H54 (cell line): Measurements from ENCODE around the gene AP2A2.

Experiments
- DNase-seq: peaks from one replicate; pipeline ENCODE4 v3.0.0; 2011; ENCODE audit warnings: low spot score, mixed read lengths; ENCODE audit not compliant: insufficient read length
- FAIRE-seq: peaks from 3 replicates; lab custom pipeline; 2011; peaks lifted over from hg19 to GRCh38; lab: Jason Lieb, UNC
- POLR2A ChIP-seq: IDR thresholded peaks from 2 replicates; pipeline ENCODE4 v1.6.1; 2011; ENCODE audit warnings: low read depth, mild to moderate bottlenecking, low read length

AP2A2 gene

DNA sequence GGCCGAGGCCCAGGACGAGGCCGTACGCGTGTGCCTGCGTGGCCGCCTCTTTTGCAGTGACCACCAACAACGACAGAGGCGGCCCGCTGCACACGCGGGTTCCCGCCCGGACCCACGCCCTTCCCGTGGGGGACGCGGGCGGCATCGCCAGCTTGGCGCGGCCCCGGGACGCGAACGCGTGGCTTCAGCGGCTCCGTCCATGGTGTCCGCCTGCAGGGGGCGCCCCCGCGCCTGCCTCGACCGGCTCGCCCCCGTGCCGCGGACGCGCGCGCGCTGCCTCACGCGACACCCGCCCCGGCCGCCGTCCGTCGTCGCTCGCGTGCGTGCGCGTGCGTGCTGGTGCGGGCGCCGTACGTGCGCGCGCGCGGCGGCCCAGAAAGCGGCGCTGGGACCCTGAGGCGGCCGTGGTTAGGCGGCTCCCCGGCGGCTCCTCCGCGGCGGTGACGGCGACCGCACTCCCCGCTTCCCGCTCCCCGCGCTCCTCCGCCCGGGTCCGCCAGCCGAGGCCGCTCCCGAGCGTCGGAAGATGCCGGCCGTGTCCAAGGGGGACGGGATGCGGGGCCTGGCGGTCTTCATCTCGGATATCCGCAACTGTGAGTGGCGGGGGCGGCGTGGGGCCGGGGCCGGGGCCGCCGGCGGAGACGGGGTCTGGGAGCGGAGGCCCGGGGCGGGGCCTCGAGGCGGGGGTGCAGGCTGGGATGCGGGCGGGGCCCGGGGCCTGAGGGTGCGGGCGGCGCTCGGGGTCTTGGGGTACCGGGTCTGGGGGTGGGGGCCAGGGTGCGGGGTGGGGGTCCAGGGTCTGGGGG lies at the start of gene AP2A2:
Gene AP2A2 (plus strand): TSS at position 375 of the 806 bp plus-strand sequence. CDS start 152 bp downstream, at position 527.
- DNase-seq (peak; percentile 94), FAIRE-seq (no peak)

DNA sequence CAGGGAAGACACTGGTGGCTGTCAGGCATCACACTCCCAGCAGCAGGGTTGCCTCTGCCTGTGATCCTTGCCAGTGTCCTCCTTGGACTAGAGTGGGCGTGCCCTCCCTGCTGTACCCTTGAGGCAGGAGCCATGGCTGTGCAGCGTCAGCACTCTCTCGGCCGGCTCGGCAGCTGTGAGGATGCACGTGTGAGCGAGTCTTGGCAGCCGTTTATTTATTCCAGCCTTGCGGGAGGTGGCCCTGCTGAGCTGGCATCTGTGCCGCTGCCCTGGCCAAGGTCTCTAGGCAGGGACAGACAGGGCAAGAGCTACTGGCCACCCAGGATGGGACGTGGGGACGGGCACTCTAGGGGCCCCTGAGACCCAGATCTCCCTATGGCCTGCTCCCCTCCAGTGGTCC lies 49.1 kb upstream of the AP2A2 start:
- FAIRE-seq (no peak), DNase-seq (no peak)
- no peak for TF ChIP-seq POLR2A

More for the DNA sequence above, at the start of gene AP2A2:
- peak; percentile 93 for TF ChIP-seq POLR2A

DNA sequence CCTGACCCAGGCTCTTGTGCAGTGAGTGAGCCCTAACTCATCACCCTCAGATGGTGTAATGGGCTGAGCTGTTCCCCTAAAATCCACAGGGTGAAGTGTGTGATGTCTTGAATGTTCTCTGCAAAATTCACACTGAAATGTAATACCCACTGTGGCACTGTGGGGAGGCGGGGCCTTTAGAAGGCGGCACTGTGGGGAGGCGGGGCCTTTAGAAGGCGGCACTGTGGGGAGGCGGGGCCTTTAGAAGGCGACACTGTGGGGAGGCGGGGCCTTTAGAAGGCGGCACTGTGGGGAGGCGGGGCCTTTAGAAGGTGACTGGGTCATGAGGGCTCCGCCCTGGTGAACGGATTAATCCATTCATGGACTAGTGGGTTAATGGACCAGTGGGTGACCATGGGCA lies 48.1 kb upstream of the AP2A2 start:
- DNase-seq (no peak), FAIRE-seq (no peak)
- TF ChIP-seq POLR2A, result no peak

DNA sequence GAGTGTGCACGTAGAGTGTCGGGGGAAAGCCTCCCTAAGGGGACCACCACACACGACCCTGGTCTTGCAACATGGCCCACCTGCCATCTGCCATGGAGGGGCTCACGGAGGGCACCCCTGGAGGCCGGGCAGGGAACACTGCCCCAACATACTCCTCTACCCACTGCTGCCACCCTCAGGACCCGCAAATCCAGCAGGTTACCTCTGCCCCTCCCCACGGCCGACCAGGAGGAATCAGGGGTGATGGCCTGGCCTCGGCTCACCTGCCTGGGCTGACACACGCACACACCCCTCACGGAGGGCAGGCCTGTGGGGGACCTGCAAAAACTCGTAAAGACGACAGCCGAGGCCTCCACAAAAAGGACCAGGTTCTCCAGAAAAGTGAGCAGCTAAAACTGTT lies 45.2 kb upstream of the AP2A2 start:
- no peak for TF ChIP-seq POLR2A
- no peak for DNase-seq
- no peak for FAIRE-seq

DNA sequence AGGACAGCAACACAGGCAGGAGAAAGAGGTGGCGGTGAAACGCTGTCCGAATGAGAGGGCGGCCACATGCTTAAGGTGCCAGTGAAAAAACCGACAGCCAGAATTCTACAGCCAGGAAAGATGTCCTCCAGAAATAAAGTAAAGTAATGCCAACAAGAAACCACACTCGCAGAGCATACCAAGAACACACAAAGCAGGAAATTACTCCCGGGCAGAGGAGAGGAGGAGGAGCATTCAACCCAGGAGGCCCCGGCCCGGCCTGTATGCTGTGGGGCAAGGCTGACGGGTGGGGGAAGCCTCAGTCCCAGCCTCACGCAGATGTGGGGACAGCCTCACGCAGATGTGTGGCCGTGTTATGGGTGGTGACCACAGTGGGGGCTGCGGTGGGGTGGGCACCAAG lies 43.1 kb upstream of the AP2A2 start:
- FAIRE-seq, result no peak

DNA sequence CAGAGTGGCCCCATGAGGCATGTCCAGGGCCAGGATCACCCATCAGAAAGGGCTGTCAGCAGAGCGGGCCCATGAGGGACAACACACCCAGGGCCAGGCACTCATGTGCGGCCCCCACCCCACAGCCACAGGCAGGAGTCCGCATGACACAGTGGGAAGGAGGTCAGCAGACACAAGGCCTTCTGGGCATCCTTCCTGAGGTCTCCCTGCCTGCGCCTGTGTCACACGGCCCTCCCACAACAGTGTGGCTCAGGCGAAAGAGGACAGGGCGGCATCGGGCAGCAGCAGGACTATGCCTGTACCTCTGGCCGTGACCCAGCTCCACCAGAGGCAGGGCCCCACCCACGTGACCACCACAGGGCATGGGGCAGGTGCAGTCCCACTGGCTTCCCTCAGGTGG lies 42.1 kb upstream of the AP2A2 start:
- no peak for DNase-seq
- FAIRE-seq, result no peak
- no peak for TF ChIP-seq POLR2A

More for the DNA sequence above, 43.1 kb upstream of the AP2A2 start:
- DNase-seq, result no peak
- no peak for TF ChIP-seq POLR2A

DNA sequence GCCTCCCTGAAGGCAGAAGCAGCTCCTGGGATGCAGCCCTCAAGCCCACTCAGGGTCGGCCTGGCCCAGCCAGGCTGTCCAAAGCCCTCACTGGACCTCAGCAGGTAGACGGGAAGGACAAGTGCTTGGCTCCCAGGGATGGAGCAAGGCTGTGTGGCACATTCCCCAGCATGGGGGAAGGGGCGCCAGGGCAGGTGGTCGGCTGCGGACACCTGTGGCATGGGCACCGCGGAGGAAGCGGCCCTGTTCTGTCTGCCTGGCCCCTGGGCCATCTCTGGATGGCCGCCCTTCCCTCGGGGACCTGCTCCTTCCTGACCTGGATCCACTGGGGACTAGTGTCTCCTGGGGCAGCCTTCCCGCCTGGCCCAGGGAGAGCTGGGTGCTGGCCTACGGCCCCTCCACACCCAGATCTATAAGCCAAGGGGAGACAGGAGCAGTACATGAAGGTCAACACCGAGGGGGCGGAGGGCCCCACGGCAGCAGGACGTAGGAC lies 41.0 kb upstream of the AP2A2 start:
- FAIRE-seq (no peak), DNase-seq (no peak)
- TF ChIP-seq POLR2A, result no peak

DNA sequence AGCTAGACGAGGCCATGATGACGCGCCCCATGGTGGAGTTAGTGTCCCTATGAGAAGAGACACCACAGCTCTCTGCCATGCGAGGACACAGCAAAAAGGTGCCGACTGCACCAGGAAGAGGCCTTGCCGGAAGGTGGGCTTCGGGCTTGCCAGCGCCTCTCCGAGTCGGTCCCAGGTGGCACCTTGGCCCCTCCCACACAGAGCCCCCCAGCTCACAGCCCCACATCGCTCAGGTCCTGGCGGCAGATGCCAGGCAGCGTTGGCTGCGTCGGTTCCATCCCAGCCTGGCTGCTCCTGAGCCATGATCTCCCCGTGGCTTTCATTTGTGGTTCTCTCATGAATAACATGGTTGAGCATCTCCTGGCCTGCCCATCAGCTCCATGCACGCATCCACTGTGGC lies 39.1 kb upstream of the AP2A2 start:
- FAIRE-seq (no peak), DNase-seq (no peak)
- no peak for TF ChIP-seq POLR2A

DNA sequence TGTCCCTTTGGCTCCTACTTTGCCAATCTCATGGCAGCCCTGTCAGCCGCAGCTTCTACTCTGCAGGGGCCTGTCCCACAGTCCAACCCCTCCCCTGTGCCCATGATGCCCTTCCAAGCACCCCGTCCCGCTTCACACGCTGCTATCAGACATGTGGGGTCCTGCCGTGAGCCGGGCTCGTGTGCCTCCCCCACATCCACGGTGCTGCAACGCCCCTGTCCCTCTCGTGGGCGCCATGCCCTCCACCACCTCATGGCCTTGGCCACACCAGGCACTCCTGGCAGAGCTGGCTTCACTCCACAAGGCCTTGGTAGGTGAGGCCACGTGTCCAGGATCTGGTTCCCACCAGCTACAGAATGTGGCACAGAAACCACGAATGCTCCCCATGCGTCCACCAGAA lies 38.1 kb upstream of the AP2A2 start:
- FAIRE-seq (no peak), DNase-seq (no peak)
- TF ChIP-seq POLR2A, result no peak

DNA sequence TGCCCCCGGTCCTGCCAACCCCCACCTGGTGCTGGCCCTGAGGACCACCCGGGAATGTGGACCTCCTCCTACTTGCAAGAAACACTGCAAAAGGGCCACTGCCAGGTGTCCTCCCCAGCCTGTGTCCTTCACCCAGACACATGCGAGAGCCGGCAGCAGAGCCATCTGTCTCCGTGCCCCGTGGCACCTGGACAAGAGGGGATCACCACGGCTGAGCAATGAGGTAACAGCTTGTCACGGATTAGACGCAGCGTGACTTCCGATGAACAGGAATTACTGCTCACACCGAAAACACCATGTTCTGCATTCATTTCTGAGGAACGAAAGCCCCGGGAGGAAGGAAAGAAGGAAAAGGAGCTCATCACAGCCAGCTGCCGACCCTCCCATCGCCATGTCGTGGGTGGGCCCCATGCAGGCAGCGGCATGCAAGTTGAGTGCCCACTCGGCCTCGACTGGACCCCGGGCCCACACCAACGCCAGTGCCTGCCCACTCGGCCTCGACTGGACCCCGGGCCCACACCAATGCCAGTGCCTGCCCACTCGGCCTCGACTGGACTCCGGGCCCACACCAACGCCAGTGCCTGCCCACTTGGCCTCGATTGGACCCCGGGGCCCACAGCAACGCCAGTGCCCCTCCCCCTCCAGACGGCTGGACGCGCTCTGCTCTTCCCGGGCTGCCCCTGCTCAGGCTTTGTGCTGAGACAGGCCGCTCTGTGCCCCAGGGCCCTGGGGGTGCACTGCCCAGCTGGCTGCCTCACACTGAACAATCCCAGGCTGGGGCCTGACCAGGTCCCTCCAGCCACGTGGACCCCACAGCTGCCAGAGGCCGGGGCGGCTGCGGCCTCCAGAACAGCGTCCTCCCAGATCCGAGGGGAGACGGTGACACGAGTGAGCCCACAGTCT lies 37.1 kb upstream of the AP2A2 start:
- no peak for FAIRE-seq
- no peak for TF ChIP-seq POLR2A
- DNase-seq, result no peak

DNA sequence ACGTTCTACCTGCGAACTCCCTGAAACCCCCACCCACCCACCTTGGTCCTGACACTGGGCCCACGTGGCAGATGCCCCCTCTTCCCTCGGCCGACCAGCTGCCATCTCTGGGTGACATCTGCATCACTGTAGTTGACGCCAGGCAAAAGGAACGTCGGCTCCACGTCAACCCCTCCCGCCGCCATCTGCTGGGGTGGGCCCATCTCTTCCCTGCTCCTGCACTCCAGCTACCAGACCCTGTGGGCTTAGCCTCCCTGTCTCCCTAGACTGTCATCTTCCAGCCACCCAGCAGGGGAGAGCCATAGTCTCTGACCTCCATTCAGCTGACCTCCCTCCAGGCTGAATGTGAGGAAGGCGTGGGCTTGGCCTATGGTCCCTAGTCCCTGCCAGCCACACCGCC lies 36.4 kb upstream of the AP2A2 start:
- TF ChIP-seq POLR2A, result no peak
- FAIRE-seq (no peak), DNase-seq (no peak)

DNA sequence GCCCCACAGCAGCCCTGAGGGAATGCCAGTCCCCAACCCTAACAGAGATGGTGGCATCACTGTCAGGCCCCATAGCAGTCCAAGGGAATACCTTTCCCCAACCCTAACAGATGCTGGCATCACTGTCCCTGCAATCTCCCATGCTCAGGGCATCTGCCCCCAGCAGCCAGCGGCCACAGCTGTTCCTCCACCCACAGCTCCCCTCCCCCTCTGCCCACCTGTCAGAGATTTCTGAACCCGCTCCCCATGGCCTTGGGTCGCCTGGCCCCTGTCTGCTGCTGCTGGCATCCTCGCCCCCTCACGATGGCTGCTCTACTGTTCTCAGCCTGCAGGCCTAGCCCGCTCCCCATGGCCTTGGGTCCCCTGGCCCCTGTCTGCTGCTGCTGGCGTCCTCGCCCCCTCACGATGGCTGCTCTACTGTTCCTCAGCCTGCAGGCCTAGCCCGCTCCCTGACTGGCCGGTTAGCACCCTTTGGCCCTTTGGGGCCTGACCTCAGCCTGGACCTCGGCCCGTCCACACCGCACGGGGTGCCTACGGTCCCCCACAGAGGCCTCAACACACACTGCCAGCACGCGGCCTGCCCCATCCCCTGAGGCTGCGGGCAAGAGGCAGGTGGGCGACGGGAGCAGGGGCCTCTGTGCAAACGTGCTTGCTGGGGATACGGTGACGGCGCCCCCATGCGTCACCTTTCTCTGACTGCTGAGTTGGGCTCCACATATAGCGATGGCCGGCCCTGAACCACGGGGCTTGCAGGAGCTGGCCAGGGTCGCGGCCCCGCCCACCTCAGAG lies 35.8 kb upstream of the AP2A2 start:
- no peak for TF ChIP-seq POLR2A
- DNase-seq, result no peak
- no peak for FAIRE-seq

DNA sequence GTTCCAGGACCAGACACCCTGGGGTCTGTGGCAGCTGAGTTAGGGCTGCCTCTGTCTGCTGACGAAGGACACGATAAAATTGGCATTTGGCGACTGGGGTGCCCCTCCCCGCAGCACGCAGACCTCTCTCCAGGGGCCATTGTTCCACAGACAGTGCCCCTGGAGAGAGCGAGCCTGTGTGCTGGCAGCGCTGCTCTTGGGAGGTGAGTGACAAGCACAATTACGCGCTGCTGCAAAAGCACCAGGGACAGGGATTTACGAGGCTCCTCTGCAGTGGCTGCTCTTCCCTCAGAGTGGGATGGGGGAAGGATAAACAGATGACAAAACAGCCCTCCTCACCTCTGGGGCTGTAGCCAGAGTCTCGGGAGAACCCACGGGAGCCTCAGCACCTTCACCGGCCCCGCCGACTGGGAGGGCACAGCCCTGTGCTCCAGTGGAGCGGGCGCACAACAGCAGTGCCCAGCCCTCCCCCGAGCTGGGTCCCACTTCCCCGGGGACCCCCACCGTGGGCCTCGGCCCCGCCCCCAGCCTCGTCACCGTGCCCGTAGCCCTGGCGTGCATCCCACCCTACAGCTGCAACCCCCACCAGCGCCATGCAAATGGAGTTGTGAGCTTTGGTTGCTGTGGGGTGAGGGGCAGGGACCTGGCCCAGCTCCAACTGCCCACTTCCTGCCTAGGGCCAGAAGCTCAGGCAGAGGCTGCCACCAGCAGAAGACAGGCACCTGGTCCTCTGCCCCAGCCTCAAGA lies 34.7 kb upstream of the AP2A2 start:
- TF ChIP-seq POLR2A, result no peak
- DNase-seq, result no peak
- FAIRE-seq, result no peak
